Adipocyte (in vitro differentiated cells): ENCODE data around the gene CYTH1.

Source experiments
- DNase-seq: peaks from one replicate; pipeline ENCODE4 v3.0.0-alpha.2; 2015; ENCODE audit warnings: low read depth
- H3K27me3 ChIP-seq: replicated peaks from 2 replicates; pipeline ENCODE4 v1.7.0; 2013; ENCODE audit warnings: mild to moderate bottlenecking, low read length, moderate library complexity; ENCODE audit not compliant: control insufficient read depth, insufficient read depth
- H3K36me3 ChIP-seq: 2 replicates; pipeline ENCODE4 v1.7.0; 2013; ENCODE audit warnings: low read length, mild to moderate bottlenecking, moderate library complexity; ENCODE audit not compliant: control insufficient read depth, insufficient read depth, severe bottlenecking
- H3K4me1 ChIP-seq: 2 replicates; pipeline ENCODE4 v1.7.0; 2013; ENCODE audit warnings: mild to moderate bottlenecking, low read length, moderate library complexity; ENCODE audit not compliant: control insufficient read depth, insufficient read depth
- H3K4me3 ChIP-seq: 2 replicates; pipeline ENCODE4 v1.7.0; 2013; ENCODE audit warnings: mild to moderate bottlenecking, low read length, moderate library complexity
- H3K9ac ChIP-seq: 2 replicates; pipeline ENCODE4 v1.7.0; 2013; ENCODE audit warnings: mild to moderate bottlenecking, low read length, moderate library complexity
- H3K9me3 ChIP-seq: 2 replicates; pipeline ENCODE4 v1.7.0; 2013; ENCODE audit warnings: mild to moderate bottlenecking, low read length, moderate library complexity; ENCODE audit not compliant: control insufficient read depth

Gene CYTH1

DNA sequence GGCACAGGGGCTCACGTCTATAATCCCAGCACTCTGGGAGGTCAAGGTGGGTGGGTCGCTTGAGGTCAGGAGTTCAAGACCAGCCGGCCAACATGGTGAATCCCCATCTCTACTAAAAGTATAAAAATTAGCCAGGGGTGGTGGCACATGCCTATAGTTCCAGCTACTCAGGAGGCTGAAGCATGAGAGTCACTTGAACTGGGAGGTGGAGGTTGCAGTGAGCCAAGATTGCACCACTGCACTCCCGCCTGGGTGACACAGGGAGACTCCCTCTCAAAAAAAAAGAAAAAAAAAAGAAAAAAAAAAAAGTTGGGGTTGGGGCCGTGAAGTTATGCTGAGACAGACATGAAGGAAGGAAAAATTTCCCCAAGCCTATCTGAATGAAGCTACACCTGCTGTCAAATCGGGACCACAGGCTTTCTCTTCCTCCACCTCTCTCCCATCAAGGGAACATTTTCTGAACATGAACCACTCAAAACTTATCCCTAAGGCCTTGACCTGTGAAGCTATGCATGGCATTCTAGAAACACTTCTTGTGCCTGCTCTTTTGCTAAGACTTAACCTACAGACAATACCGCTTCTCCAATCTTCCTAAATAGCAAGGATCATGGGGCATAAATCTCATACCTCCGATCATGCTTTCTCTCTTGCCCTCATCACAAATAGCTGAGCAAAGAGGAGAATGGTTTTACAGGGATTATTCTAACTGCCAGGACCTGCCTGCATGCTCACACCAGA, 88.6 kb downstream of the CYTH1 start:
- DNase-seq = no peak
- H3K9me3 ChIP-seq = no peaks in the 10 kb centered on the region
- H3K36me3 ChIP-seq = peaks cover 52% of the 10 kb centered on the region
- H3K9ac ChIP-seq = no peak overlapping the region
- peaks cover 11% of the 10 kb centered on the region for H3K4me1 ChIP-seq
- no peaks in the 10 kb centered on the region for H3K27me3 ChIP-seq
- H3K4me3 ChIP-seq = no peak overlapping the region

DNA sequence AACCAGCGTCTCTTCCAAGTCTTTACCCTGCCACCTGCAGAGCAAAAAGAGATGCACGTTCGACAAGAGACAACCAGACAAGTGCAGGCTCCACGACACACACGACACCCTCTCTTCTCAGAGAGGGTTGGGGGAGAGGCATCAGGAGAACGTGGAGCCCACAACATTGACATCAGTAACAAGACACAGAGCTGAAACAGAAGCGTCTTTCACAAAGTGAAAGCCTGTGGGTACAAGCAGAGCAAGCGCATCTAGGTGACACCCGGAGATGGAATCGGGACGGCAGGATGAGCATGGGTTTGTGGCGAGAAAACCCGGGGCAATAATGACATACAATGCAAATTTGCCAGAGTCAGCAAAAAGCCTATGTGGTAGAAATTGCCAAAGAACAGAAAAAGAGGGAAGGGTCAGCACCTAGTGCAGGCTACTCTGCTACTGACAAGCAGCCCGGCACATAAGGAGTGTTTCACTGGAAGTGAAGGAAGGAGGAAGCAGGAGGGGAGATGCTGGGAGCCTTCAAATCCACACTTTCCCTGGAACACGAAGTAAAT, 89.5 kb downstream of the CYTH1 start:
- H3K36me3 ChIP-seq = peaks cover 52% of the 10 kb centered on the region
- H3K4me3 ChIP-seq = no peak overlapping the region
- DNase-seq = no peak
- no peak overlapping the region for H3K9ac ChIP-seq
- no peaks in the 10 kb centered on the region for H3K9me3 ChIP-seq
- H3K4me1 ChIP-seq = peaks cover 6% of the 10 kb centered on the region
- H3K27me3 ChIP-seq = no peaks in the 10 kb centered on the region

- H3K9ac ChIP-seq = no peak overlapping the region
- no peaks in the 10 kb centered on the region for H3K4me1 ChIP-seq
- DNase-seq = no peak
- H3K36me3 ChIP-seq = peaks cover 51% of the 10 kb centered on the region
- H3K4me3 ChIP-seq = no peak overlapping the region
- no peaks in the 10 kb centered on the region for H3K9me3 ChIP-seq
- H3K27me3 ChIP-seq = no peaks in the 10 kb centered on the region
These were observed 93.0 kb downstream of the CYTH1 start for GRCh38 chr17:78689029-78689428.

DNA sequence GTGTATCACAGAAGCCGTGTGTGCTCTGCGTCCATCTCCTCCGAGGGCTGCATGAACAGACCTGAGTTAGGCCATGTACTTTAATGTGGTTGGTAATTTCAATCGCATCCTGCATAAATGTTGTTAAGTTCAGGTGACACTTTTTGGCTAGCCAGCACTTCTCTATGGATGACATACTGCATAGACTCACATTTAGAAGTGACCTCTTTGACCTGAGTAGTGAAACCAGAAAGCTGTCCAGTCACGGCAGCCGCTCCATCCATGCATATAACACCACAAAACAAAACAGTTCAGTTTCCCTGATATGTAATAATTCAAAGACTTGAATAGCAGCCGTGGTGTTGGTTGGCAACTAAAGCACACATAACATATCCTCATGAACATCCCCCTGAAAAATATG, 94.1 kb downstream of the CYTH1 start:
- no peaks in the 10 kb centered on the region for H3K4me1 ChIP-seq
- no peak for DNase-seq
- peaks cover 51% of the 10 kb centered on the region for H3K36me3 ChIP-seq
- no peak overlapping the region for H3K4me3 ChIP-seq
- H3K9me3 ChIP-seq = no peaks in the 10 kb centered on the region
- H3K9ac ChIP-seq = no peak overlapping the region
- no peaks in the 10 kb centered on the region for H3K27me3 ChIP-seq

DNA sequence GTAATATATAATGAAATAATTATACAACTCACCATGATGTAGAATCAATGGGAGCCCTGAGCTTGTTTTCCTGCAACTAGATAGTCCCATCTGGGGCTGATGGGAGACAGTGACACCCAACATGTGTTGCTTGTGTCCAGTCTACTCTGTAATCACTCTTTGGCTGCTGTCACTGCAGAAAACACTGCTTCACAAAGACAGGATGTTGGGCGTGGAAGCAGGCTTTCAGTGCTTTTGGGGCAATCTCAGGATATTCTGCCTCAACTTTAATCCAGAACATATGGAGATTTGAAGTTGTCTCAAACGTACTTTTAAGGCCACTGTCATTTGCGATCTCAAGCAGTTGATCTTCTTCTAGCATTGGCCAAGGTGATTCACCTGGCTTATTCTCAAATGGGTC, 94.9 kb downstream of the CYTH1 start:
- no peaks in the 10 kb centered on the region for H3K27me3 ChIP-seq
- peaks cover 42% of the 10 kb centered on the region for H3K36me3 ChIP-seq
- H3K4me3 ChIP-seq = no peak overlapping the region
- H3K9ac ChIP-seq = no peak overlapping the region
- H3K9me3 ChIP-seq = no peaks in the 10 kb centered on the region
- DNase-seq = no peak
- no peaks in the 10 kb centered on the region for H3K4me1 ChIP-seq

DNA sequence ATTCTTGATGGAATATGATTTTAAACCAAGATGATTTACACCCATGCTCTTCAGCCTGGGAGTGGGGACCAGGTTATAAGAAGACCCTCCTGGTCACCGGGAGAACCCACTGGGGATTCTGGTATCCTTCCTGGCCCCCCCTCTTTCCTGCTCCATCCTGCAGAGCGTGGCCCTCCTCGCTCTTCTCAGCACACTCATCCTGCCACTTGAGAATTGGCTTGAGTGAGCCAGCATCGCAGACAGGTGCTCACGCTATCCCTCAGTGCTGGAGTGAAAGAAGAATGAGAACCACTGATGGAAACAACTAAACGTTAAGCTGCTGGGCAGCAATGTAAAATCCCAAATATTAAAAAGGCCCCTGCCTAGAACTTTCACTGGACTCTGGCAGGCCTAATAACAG, 98.0 kb downstream of the CYTH1 start:
- no peak for DNase-seq
- Histone ChIP-seq H3K27me3 (no peaks in the 10 kb centered on the region), H3K9ac (no peak overlapping the region), H3K36me3 (peaks cover 40% of the 10 kb centered on the region), H3K4me3 (no peak overlapping the region), H3K9me3 (no peaks in the 10 kb centered on the region), H3K4me1 (peaks cover 13% of the 10 kb centered on the region)

- no peak for DNase-seq
- H3K9me3 ChIP-seq = no peaks in the 10 kb centered on the region
- H3K4me3 ChIP-seq = no peak overlapping the region
- H3K36me3 ChIP-seq = peaks cover 40% of the 10 kb centered on the region
- H3K4me1 ChIP-seq = peaks cover 13% of the 10 kb centered on the region
- no peak overlapping the region for H3K9ac ChIP-seq
- no peaks in the 10 kb centered on the region for H3K27me3 ChIP-seq
These were observed 98.6 kb downstream of the CYTH1 start for GRCh38 chr17:78683408-78683961.

DNA sequence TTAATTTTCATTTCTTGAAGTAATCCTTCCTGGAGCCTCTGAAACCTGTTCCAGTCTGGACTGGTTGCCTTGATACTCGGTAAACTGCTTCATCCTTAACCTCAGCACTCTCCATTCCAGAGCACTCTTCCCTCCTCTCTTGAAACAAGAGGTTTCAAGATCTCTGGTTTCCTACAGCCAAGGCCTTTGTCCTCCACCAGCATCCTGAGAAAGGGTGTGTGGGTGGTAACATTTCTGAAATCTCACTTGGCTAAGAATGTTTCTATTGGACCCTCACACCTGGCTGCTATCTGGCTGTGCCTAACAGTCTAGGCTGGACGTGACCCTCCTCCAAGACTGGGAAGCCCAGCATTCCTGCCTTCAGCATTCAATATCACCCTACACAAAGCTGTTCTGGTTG, 99.7 kb downstream of the CYTH1 start:
- Histone ChIP-seq H3K9ac (no peak overlapping the region), H3K4me3 (no peak overlapping the region), H3K4me1 (peaks cover 13% of the 10 kb centered on the region), H3K27me3 (no peaks in the 10 kb centered on the region), H3K36me3 (peaks cover 33% of the 10 kb centered on the region), H3K9me3 (no peaks in the 10 kb centered on the region)
- DNase-seq = no peak

DNA sequence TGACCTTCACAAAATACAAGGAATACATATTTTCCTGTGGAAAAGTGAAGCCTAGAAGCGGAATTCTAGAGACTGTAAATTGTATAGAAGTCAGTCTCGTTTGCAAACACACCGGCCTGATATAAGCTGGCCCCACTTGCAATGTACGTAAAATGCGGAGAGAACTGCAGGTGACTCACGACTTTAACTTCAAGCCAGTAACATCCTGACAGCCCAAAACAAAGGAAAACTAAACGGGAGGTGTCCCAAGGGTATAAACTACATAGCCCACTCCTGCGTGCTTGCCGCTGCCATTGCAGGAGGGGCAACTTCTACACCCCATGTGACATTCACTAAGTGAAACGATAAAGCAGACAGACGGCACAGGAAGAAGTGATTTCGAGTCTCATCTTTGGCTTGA, 101.6 kb downstream of the CYTH1 start:
- H3K9ac ChIP-seq = no peak overlapping the region
- peaks cover 34% of the 10 kb centered on the region for H3K36me3 ChIP-seq
- H3K4me3 ChIP-seq = no peak overlapping the region
- no peaks in the 10 kb centered on the region for H3K27me3 ChIP-seq
- no peaks in the 10 kb centered on the region for H3K9me3 ChIP-seq
- peaks cover 13% of the 10 kb centered on the region for H3K4me1 ChIP-seq
- DNase-seq = no peak

DNA sequence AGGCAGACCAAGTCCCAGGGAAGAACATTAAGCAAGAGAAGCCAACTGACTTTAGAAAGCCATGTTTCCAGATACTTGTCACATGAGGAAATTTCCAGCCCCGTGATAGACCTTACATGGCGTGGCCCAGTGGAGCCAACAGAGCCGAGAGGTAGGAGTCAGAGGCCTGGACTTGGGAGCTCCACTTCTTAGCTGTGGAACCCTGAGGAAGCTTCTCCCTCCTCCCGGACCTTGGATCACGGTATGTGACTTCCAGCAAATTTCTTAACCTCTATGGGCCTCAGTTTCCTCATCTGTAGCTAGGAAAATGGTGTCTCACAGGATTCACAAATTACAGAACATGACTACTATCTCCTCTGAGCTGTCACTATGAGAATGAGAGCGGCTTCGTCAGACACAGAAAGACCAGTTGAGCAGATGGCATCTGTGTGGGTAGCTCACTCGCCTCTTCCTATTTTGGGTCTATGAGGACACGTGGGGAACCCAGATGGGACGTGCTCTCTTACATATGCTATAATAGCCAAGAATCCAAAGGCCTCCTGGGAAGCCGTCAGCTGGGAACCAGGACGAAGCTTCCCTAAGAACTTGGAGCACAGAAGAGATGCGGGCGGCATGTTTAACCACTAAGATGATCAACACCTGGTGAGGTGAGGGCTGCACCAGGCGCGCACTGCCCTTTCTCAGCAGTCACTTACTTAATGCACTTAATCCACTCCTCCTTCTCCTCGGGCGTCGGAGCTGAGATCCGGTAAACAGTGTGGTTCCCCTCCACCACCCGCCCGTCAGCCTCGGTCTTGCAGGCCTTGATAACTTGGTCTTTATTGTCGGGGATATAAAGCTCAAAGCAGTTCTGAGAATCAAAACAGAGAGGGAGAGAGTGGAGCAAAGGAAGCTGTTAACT, 102.3 kb downstream of the CYTH1 start:
- Histone ChIP-seq H3K4me1 (peaks cover 13% of the 10 kb centered on the region), H3K27me3 (no peaks in the 10 kb centered on the region), H3K36me3 (peaks cover 41% of the 10 kb centered on the region), H3K9ac (no peak overlapping the region), H3K4me3 (no peak overlapping the region), H3K9me3 (no peaks in the 10 kb centered on the region)
- no peak for DNase-seq

DNA sequence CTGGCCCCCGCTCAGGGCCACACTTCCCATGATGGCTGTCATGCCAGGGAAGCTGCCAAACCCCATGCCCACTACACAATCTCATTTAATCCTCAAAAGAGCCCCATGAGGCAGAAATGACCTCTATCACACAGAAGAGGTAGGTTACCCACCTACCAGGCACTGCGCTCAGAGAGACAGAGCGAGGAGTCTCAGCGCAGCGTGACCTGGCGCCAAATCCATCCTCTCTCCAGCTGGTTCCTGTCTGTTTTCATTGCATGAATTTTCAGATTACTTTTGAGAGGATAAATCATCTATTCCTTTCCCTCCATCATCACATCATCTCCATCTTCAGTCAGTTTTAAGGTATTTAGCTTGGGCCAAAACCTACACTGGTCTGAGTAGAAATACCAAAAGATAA, 103.4 kb downstream of the CYTH1 start:
- H3K4me1 ChIP-seq = peaks cover 13% of the 10 kb centered on the region
- no peak for DNase-seq
- H3K36me3 ChIP-seq = peaks cover 42% of the 10 kb centered on the region
- no peak overlapping the region for H3K4me3 ChIP-seq
- H3K9me3 ChIP-seq = no peaks in the 10 kb centered on the region
- no peaks in the 10 kb centered on the region for H3K27me3 ChIP-seq
- no peak overlapping the region for H3K9ac ChIP-seq
